GM19351 (cell line): ENCODE measurements around the gene TCN2.
"Not testable (repeated sequence)": the region's sequence is repeated elsewhere in the genome, so short reads cannot be mapped to it uniquely, and the experiment has no call there.

Experiments
- ATAC-seq: cut with Tn5 transposase; IDR thresholded peaks from one replicate; pipeline ENCODE4 v1.9.1; 2021; ENCODE audit warnings: mild to moderate bottlenecking, moderate library complexity; ENCODE audit not compliant: unreplicated experiment

TCN2 gene

DNA sequence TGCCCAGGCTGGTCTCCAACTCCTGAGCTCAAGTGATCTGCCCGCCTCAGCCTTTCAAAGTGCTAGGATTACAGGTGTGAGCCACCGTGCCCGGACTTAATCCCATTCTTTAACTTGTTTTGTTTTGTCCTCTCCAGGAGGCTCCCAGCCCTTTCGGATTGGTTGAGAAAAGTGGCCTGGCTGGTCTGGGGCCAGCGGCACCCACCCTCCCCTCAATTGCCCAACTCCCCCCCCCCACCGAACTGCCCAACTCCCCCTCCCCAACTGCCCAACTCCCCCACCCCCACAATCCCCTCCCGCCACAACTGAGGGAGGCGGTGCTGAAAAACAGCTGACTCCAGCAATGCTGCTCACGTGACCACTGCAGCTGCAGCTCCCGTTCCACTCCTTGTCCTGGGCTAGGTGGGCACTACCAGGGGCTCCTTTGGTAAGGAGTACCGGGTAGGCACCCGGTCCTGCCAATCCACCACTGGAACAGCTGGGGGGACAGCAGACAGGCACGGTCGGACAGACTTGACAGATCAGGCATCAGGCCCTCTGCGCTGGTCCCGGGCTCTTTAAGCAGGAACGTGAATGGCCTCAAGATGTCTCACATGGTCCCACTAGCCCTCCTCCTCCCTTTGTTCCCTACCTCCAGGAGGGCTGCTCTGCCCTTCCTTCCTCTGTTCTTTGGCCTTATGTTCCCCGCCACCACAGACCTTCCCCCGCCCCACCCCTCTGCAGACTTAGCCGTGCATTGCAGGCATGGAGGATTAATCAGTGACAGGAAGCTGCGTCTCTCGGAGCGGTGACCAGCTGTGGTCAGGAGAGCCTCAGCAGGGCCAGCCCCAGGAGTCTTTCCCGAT is at the start of gene TCN2:
Gene TCN2, plus strand, starts transcription at position 720 of the 845 bp plus-strand sequence. CDS start 158 bp downstream, outside the sequence.
- ATAC-seq: no peak

DNA sequence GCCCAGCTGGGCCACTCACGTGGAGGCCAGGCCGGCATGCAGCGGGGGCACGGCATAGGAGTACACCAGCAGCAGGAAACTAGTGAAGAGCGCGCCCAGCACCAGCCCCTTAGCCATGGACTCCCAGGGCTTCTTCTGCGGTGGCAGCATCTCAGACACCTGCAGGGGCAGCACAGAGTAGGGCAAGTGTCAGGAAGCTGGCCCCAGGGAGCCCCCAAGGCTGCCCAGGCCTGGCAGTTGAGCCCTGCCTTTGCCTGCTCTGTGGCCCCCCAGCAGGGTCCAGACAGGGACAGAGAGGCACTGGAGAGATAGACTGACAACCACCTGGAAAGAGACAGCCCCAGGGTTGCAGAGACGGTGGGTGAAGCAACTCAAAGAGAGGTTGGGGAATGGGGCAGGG is 49.7 kb upstream of the TCN2 start:
- no peak for ATAC-seq

DNA sequence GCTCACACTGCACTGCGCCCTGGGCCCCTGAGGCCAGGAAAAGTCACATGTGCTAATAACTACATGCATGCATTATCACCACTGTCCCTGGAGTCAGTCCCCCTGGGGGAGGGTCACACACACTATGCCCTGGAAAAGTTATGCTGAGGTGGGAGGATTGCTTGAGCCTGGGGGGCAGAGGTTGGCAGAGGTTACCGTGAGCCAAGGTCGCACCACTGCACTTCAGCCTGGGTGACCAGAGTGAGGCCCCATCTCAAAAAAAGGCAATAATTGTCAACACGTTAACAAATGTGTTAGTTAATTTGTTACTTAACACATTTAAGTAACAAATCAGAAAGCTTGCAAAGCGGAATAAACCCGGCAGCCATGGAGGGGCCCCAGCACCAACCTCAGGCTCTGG is 47.1 kb upstream of the TCN2 start:
- ATAC-seq: no peak

DNA sequence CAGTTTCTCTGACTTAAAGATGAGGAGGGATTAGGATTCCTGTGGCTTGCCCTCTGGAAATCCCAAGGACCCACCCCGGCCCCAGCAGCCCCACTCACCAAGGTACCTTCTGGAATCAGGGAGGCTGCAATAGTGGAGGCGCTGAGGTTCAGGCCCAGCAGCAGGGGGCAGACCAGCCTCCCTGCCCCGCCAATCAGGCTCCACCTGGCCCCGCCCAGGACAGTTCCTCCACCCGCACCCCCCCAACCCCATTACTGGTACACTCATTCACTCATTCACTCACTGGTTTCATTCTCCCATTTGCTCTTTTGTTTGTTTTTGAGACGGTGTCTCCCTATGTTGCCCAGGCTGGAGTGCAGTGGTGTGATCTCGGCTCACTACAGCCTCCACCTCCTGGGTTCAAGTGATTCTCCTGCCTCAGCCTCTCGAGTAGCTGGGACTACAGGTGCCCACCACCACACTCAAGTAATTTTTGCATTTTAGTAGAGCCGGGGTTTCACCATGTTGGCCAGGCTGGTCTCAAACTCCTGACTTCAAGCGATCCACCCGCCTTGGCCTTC is 46.3 kb upstream of the TCN2 start:
- ATAC-seq: not testable (repeated sequence)

DNA sequence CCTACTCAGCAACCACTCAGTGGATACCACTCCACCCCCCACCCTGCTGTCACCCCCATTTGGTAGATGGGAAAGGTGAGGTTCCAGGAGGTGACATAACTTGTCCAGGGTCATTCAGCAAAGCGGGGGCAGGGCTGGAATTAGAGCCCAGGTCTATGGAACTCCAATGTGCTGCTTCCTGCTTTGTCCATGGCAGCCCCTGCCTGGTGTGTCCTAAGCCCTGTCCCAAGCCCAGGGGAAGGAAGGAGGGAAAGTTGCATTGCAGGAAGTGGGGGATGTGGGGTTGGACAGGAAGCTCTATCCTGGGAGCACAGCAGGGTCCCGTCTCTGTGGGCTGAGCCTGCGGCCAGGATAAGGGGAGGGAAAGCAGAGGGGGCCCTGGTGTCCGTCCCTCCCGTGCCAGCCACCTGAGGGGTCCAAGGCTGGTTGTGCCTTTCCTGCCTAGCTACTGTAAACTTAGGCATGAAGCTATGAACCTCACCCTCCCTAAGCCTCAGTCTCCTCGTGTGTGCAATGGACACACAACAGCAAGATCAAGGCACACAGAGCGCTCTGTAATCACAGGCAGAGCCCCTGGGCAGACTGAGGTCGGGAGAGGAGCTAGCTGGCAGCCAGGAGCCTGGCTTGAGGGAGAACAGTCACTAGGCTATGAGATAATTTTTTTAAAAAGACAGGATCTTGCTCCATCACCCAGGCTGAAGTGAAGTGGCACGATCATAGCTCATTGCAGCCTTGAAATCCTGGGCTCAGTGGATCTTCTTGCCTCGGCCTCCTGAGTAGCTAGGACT is 45.4 kb upstream of the TCN2 start:
- no peak for ATAC-seq

DNA sequence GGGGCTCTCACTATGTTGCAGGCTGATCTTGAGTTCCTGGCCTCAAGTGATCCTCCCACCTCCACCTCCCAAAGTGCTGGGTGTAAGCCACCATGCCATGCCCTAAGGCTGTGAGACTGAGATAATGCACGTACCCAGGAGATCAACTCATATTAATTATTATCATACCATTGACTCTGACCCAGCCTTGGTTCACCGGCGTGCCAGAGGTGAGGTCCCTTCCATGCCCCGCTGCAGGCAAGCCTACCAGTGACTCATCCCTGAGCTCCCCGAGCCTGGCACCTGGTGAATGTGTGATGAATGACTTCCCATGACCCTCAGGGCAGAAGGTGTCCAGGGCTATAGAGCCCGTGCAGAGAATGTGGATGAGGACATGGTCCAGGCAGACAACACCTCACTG is 44.6 kb upstream of the TCN2 start:
- ATAC-seq: no peak

DNA sequence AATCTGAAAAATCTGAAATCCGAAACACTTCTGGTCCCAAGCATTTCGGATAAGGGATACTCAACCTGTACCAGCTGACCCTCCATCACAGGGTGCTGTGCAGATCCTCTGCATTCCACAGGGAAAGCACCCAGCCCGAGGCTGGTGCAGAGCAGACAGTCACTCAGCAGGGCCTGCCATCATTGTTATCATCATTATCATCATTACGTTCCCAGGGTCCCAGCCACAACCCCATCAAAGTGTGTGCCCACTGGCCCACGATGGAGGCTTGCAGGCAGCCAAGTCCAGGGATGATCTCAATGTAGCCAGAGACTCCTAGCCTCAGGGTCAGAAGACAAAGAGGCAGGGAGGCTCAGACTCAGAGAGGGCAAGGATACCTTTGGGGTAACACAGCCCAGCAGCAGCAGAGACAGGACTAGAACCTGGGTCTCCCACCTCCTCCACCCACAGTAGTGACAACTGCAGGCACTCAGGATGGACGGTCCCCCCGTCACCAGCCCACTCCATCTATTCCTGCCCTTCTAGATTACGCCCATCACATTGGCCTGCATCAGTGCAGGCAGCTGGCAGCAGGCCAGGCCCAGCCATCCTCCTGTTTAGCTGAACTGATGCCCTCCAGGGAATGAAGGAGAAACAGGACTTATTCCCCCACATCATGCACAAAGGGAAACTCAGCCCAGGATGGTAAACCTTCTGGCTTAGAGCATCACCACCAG is 42.8 kb upstream of the TCN2 start:
- ATAC-seq: no peak

DNA sequence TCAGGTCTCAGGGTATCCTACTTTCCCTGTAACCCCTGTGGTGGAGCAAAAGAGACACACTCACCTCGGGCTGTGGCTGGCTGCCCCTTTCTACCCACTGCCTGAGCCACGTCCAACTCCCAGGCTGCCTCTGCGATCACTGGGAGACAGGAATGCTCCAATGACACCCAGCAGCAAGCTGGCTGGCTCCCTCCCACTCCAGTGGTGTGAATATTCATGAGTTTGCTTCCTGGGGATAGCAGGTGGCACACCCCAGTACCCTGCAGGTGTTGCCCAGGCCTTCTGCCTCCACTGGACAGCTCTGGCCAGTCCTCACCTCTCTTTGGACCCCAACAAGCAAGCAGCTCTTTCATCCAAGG is 42.2 kb upstream of the TCN2 start:
- no peak for ATAC-seq

DNA sequence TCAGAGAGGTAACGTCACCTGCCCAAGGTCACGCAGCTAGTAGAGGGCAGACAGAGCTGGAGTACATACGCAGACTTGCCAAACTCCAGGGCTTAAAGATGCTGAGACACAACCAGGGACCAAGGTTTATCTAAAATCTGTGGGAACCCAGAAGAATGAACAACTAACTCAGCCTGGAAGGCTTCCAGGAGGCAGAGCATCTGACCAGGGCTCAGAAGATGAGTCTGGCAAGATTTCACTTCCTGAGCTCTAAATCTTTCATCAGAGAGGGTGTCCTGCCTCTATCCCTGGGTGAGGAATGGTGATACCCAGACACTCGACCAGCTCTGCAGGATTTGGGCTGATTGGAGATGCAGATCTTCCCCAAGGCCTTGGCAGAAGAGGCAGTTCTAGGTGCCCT is 41.6 kb upstream of the TCN2 start:
- no peak for ATAC-seq

DNA sequence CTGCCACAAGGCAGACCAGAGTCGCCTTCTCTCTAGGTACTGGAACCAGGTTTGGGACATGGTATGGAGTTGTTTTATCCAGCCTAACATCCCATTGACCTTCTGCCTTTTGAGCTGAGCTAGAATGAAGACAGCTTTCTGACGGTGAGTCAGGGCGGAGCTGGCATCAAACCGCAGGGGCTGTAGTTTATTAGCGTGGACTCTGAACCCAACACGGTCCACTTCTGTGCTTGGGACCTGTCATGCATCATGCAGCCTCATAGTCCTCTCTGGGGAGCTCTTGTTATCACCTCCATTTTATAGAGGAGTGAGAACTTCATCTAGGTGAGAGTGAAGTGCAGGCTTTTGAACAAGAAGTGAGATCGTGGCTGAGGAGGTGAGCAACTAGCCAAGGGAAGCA is 40.8 kb upstream of the TCN2 start:
- no peak for ATAC-seq

DNA sequence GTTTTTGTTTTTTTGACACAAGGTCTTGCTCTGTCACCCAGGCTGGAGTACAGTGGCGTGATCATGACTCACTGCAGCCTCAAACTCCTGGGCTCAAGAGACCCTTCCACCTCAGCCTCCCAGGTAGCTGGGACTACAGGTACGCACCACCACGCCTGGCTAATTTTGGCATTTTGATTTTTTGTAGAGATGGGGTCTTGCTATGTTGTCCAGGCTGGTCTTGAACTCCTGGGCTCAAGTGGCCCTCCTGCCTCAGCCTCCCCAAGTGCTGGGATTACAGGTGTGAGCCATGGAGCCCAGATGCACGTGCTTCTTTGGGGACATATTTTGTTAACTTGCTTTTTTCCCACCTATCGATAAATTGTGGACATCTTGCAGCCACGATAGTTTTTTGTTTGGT is 39.7 kb upstream of the TCN2 start:
- not testable (repeated sequence) for ATAC-seq

DNA sequence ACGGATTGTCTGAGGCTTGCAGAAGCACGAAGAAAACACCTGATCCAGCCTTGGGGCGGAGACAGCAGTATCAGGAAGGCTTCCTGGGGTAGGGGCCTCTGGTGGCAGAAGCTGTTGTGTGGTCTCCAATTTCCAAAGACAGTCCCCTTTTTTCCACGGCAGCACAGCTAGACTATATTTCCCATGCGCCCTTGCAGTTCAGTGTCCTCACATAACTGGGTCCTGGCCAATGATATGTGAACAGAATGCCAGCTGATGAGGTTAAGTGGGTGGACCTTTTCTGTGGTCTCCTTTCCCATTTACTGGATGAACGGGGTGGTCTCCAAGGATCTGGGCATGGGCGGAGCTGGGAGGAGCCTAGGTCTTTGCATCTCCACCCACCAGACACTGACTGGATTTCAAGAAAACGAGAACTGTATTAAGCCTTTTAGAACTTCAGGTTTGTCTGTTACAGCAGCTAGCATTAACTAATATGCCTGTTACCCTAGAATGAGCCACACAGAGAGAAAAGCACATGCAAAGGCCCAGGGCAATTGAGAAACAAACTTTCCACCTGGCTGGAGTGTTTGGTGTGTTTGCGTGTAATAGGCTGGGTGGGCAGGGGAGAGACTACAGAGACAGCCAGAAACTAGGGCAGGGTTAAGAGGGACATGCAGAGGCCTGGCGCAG is 38.7 kb upstream of the TCN2 start:
- no peak for ATAC-seq

DNA sequence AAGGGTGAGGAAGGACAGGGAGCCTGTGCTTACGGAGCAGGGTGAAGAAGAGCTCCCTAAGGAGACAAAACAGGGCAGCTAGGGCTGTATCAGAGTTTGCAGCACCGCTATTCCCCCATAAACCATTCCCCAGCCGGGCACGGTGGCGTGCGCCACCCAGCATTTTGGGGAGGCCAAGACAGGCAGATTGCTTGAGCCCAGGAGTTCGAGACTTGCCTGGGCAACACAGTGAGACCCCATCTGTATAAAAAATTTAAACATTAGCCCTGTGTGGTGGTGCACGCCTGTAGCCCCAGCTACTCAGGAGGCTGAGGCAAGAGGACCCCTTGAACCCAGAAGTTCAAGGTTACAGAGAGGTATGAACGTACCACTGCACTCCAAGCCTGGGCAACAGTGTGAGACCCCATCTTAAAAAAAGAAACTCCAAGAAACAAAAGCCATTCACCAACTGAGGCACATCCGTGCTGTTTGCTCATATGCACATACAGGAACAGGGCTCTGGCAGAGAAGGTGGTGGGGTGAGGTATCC is 37.2 kb upstream of the TCN2 start:
- no peak for ATAC-seq

DNA sequence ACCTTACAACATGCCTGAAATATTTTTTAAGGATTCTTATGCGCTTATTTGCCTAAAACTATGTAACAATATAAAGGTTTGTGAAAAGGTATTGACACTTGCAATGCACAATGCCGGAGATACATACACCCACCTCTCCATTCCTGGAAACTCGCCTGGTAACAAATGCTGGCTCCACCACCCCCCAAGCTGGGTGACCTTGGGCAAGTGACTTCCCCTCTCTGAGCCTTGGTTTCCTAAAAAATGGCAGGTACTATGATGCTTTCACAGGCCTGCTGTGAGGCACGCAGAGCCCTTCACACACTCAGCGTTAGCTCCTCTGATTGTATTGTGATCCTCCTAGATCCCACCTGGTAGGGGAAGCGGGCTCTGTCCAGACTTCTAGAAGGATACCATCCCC is 34.8 kb upstream of the TCN2 start:
- no peak for ATAC-seq

DNA sequence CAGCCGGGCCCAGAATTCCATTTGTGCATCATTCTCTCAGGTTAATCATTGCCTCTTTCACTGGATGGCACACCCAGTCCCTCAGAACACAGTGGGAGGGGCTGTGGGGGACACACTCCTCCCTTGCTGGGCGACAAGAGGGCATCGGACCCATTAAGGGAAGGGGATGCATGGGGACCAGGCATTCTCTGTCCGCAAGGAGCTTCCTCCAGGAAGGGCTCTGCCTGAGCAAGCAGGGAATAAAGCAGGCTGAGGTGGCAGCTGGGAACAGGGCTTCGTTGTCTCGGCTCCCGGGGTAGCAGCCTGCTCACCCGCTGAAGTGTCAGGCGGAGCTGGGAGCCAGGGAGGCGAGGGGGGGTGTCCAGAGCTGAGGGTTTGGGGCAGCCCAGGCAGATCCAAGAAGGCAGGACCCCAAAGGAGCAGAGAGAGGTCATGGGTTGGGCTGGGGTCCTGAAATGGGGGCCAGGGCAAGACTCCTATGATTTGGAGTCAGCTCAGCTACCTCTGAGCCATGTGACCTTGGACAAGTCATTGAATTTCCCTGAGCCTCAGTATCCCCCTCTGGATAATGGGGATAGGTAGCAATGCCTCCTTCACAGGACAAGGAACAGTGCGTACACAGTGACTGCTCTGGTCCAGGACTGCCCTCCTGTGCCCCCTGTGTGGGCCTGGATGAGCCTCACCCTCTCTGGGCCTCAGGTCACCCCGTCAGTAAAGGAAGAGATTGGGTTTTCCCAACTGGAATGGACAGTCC is 34.0 kb upstream of the TCN2 start:
- ATAC-seq: no peak

DNA sequence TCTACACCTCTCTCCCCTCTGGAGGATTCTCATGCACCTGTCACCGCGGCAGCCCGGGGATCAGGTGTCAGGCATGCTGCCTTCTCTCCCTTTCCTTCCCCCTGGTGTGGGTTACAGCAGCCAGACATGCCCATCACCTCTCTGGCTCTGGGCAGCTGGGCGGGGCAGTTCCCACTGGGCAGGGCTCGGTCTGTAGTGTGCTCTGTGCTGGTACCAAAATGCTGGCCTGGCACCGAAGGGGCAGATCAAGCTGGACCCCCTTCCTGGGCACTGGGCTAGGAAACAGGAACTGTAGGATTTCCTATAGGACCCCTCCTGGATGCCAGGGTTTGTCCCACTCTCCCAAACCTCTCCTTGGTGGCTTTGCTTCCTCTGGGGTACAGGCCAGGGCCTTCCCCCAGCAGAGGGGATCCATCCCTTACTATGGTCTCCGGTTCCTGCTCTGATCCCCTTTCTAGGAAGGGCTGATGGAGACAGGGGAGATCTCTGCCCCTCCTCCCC is 33.3 kb upstream of the TCN2 start:
- no peak for ATAC-seq

DNA sequence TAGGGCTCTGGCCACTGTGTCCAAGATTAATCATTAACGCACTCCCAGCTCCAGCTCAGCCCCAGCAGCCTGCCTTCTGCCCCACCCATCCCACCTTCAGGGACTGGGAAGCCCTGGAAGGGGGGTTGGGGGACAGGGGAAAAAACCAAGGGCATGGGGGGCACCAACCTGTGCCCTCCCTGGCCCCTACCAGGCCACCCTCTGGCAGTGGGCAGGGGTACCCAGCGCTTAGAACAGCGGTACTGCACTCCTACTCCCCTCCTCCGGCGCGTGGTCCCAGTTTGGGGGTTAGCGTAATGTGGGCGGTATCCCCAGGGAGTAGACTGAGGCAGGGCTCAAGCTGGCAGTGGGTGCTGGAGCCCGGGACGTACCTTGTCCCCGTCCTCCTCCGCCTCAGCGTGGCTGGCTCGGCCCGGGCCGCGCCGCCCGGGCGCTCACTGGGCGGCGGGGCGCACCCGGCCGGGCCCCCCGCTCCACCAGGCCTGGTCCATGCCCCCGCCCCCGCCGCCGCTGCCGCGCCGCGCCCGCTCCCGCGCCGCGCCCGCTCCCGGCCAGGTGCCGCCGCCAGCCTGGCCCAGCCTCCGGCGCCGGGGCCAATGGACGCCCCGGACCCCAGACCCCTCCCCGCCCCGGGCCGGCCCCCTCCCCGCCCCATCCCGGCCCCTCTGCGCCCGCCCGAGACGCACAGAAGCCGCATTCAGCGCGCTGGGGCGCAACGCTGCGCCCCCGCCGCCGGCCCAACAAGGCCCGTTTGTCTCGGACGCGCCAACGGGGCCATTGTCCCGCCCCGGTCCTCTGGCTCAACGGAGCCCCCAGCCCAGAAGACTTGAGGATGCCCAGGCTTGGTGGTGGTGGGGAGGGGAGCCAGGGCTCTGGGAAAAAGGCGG is 32.6 kb upstream of the TCN2 start, which contains the start of gene GAL3ST1:
Gene GAL3ST1, minus strand, starts transcription at position 571 of the 887 bp plus-strand sequence. CDS start 17,273 bp downstream, outside the sequence.
- ATAC-seq: no peak

DNA sequence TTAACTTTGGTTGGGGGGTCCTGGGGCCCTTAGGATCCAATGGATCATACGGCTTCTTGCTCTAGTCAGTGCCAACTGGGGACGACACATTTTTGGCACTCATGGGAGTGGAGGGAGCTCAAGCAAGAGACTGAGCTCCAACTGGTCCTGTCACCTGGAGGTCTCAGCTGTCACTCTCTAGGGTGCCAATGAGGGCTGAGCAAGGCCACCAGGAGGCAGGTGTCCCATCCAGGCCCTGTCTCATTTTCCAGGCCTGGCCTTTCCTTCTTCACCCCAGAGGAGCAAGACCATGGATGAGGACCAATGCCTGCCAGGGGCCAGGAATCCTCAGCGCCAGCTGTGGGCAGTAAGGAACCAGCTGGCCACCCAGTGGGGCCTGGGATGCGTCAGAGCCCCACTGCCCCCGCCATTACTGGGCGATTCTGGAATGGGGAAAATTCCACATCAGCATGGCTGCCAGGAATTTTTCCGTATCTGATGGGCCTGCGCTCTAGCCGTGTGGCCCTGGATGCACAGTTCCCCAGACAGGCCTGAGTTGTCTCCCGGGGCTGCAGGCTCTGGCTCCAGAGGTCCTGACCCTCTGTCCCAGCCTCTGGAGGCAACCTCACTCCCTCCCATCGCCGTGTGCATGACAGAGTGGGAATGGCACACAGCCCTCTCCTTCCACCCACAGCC is 31.8 kb upstream of the TCN2 start:
- ATAC-seq: no peak
